Suprapubic skin (tissue), 4 donors: ENCODE results near the gene MNT. TPM values are rescaled to one million over a fixed set of nuclear protein-coding genes. Genes with fewer than 3 reads are reported as not detected.

Source experiments
- DNase-seq, 2 donors: peaks; one replicate each; pipeline ENCODE4 v3.0.0-alpha.2; 2019; ENCODE audit warnings: low spot score in 2 of 2
- H3K27ac ChIP-seq: fragments of 200-600 bp; sonication (generic); one replicate; pipeline ENCODE4 v1.5.1; 2019
- H3K27me3 ChIP-seq: fragments of 200-600 bp; sonication (generic); one replicate; pipeline ENCODE4 v1.5.1; 2019
- H3K36me3 ChIP-seq: fragments of 200-600 bp; sonication (generic); one replicate; pipeline ENCODE4 v1.5.1; 2019
- H3K4me1 ChIP-seq: fragments of 200-600 bp; sonication (generic); one replicate; pipeline ENCODE4 v1.5.1; 2019
- H3K4me3 ChIP-seq: fragments of 200-600 bp; sonication (generic); one replicate; pipeline ENCODE4 v1.5.1; 2019; ENCODE audit warnings: mild to moderate bottlenecking
- H3K9me3 ChIP-seq: fragments of 200-600 bp; sonication (generic); one replicate; pipeline ENCODE4 v1.5.1; 2019
- CTCF ChIP-seq, 2 donors: fragments of 200-600 bp in 1 of 2; fragments of 450-650 bp in 1 of 2; sonication (generic) in 1 of 2; IDR thresholded peaks; one replicate each; pipeline ENCODE4 v1.5.1; 2016 to 2019; ENCODE audit warnings: antibody characterized with exemption in 2 of 2, mild to moderate bottlenecking in 1 of 2, moderate library complexity in 1 of 2
- EP300 ChIP-seq: sonication (generic); formaldehyde crosslinking; IDR thresholded peaks from one replicate; pipeline ENCODE4 v1.6.1; 2017; ENCODE audit warnings: antibody characterized with exemption
- POLR2A ChIP-seq, 2 donors: fragments of 450-650 bp; IDR thresholded peaks; one replicate each; pipeline ENCODE4 v1.6.1; 2017; ENCODE audit warnings: antibody characterized with exemption in 2 of 2, mild to moderate bottlenecking in 2 of 2, moderate library complexity in 2 of 2
- POLR2AphosphoS5 ChIP-seq, 3 donors: sonication (generic); formaldehyde crosslinking; IDR thresholded peaks; one replicate each; pipeline ENCODE4 v1.6.1; 2017; ENCODE audit warnings: antibody characterized with exemption in 3 of 3
- WGBS: methylation state at CpG from one replicate; pipeline ENCODE4 v1.1.5; 2018; 5-methylcytosine and 5-hydroxymethylcytosine counted together
- total RNA-seq, 4 donors: library from RNA; depleted of rRNA; stranded (reverse); fragments of >200 nt; gene quantifications; one replicate each; pipeline ENCODE4 v1.1.0, GENCODE V29; 2016

Gene MNT
- total RNA-seq, 4 donors from 2014 or later, result 20.9 to 50.0 (median 44.1) TPM

GRCh38 chr17:2383628-2384167 lies 17.2 kb downstream of the MNT start:
- no peak for DNase-seq
- no peaks in the 10 kb centered on the region for H3K9me3 ChIP-seq
- no peak overlapping the region for H3K4me3 ChIP-seq
- peaks cover 32% of the 10 kb centered on the region for H3K4me1 ChIP-seq
- no peaks in the 10 kb centered on the region for H3K27me3 ChIP-seq
- no peak overlapping the region for H3K27ac ChIP-seq
- peaks cover 58% of the 10 kb centered on the region for H3K36me3 ChIP-seq
- WGBS, result 88% methylated on average over 11 of the region's 11 CpGs
- TF ChIP-seq POLR2AphosphoS5 (IDR thresholded peaks at IDR 0.05) (no peak), POLR2A (IDR thresholded peaks at IDR 0.05) (no peak)

DNA sequence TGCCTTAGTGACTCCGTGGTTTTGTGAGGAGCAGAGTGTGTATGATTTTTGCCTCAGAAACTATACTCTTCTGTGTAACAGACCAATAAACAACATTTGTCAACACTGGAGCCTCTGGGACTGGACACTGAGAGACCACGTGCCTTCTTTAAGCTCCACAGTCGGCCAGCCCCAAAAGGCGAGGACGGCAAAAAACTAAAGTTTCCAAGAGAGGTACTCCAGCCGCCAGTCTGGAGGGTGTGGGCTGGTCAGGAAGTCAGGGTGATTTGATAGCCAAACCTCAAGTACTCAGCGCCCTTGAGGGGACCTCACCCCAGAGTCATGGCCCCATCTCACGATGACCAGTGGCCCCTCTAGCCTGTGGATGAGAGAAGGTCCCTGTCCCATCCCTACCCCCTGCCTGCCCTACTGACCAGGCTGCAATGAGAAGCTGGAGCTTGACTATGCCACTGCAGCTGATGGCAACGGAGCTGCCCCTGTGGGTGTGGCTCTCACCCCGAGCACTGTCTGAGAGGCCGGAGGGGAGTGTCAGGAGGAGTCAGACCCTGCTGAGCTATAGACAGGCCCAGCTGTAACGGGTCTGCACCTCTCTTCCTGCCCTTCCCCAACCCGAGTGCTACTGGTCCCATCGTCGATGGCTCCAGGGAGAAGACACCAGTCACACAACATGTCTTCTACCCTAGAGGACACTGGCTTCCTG lies 19.8 kb downstream of the MNT start:
- Histone ChIP-seq H3K4me3 (no peak overlapping the region), H3K27me3 (no peaks in the 10 kb centered on the region), H3K27ac (no peak overlapping the region), H3K9me3 (no peaks in the 10 kb centered on the region), H3K36me3 (peaks cover 55% of the 10 kb centered on the region), H3K4me1 (peaks cover 32% of the 10 kb centered on the region)
- DNase-seq, result no peak
- WGBS, result 100% methylated on average over 1 of the region's 15 CpGs
- no peak for TF ChIP-seq EP300
- no peak for TF ChIP-seq POLR2AphosphoS5 (IDR thresholded peaks at IDR 0.05)
- TF ChIP-seq POLR2A (IDR thresholded peaks at IDR 0.05), result no peak
- no peak for TF ChIP-seq CTCF (IDR thresholded peaks at IDR 0.05)

GRCh38 chr17:2380226-2380922 lies 20.5 kb downstream of the MNT start:
- H3K27ac ChIP-seq, result no peak overlapping the region
- WGBS, result 50% methylated on average over 2 of the region's 16 CpGs
- no peak for DNase-seq
- H3K4me3 ChIP-seq, result no peak overlapping the region
- no peaks in the 10 kb centered on the region for H3K9me3 ChIP-seq
- H3K27me3 ChIP-seq, result no peaks in the 10 kb centered on the region
- peaks cover 28% of the 10 kb centered on the region for H3K4me1 ChIP-seq
- peaks cover 55% of the 10 kb centered on the region for H3K36me3 ChIP-seq
- TF ChIP-seq CTCF (IDR thresholded peaks at IDR 0.05) (no peak), POLR2AphosphoS5 (IDR thresholded peaks at IDR 0.05) (no peak), EP300 (no peak), POLR2A (IDR thresholded peaks at IDR 0.05) (no peak)

DNA sequence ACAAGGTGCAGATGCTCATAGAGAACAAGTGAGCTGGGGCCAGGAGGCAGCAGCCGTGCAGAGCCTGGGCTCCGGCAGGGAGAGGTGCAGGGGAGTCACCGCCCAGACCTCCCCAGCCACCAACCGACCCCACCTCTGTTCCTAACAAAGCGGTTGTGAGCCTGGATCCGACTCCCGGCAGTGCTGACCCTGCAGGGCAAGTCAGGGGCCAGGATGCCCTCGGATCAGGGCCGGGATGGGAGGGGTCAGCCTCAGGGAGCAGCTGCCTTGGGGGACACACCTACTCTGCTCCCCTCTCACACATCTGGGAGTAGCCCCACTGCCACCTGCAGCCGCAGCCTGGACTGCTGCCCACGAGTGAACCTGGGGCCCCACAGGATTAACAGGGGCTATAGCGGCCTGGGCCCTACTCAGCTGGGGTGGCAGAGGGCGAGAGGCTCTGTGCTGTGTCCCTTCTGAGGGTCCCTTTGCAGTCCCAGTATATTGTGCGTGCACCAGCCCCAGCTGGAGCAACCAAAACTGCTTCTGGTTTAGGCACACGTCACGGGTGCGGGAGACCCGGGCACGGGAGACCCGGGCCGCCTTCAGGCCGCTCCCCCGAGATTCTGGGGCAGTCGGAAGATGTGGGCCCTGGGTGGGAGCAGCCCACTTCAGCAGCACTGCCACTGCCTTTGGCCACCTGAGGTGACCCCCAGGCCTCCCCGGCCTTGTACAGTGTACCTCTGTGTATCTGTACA lies 21.2 kb downstream of the MNT start:
- Histone ChIP-seq H3K36me3 (peaks cover 60% of the 10 kb centered on the region), H3K4me1 (peaks cover 24% of the 10 kb centered on the region), H3K27me3 (no peaks in the 10 kb centered on the region), H3K9me3 (no peaks in the 10 kb centered on the region), H3K27ac (no peak overlapping the region), H3K4me3 (no peak overlapping the region)
- WGBS, result 80% methylated on average over 2 of the region's 25 CpGs
- DNase-seq, result no peak
- TF ChIP-seq POLR2AphosphoS5 (IDR thresholded peaks at IDR 0.05) (no peak), EP300 (no peak), POLR2A (IDR thresholded peaks at IDR 0.05) (no peak), CTCF (IDR thresholded peaks at IDR 0.05) (no peak)

DNA sequence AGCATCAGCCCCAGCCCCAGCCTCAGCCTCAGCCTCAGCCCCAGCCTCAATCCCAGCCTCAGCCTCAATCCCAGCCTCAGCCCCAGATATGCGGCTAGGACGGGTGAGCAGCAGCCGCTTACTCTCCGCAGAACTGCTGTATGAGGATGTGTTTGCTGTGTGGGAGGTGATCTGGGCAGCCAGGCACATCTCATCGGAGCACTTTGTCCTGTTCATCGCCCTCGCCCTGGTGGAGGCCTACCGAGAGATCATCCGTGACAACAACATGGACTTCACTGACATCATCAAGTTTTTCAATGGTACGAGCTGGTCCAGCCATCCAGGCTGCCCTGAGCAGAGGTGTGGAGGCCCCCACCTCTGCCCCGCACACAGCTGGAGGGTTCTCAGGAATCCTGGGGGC lies 22.0 kb downstream of the MNT start:
- Histone ChIP-seq H3K27me3 (no peaks in the 10 kb centered on the region), H3K27ac (no peak overlapping the region), H3K4me1 (peaks cover 23% of the 10 kb centered on the region), H3K9me3 (no peaks in the 10 kb centered on the region), H3K36me3 (peaks cover 60% of the 10 kb centered on the region), H3K4me3 (no peak overlapping the region)
- 92% methylated on average over 9 of the region's 11 CpGs for WGBS
- no peak for TF ChIP-seq POLR2AphosphoS5 (IDR thresholded peaks at IDR 0.05)
- no peak for TF ChIP-seq POLR2A (IDR thresholded peaks at IDR 0.05)
- TF ChIP-seq CTCF (IDR thresholded peaks at IDR 0.05), result no peak
- no peak for TF ChIP-seq EP300
- no peak for DNase-seq
